Fibroblast of lung (primary cell): Measurements from ENCODE around the gene DIAPH3. TPM values are rescaled to one million over a fixed set of nuclear protein-coding genes. Genes with fewer than 3 reads are reported as not detected.

ENCODE experiments used
- DNase-seq, 2 donors: peaks; one replicate each; pipeline versions ENCODE4 v3.0.0 to v3.0.0-alpha.2; 2010; ENCODE audit warnings: low read depth in 2 of 2
- H2AFZ ChIP-seq: 2 replicates; pipeline ENCODE4 v1.5.1; 2012; ENCODE audit warnings: low read length, control low read depth, inconsistent platforms
- H3K27ac ChIP-seq: 2 replicates; pipeline ENCODE4 v1.5.1; 2011; ENCODE audit warnings: low read length, control low read depth; ENCODE audit not compliant: insufficient read depth
- H3K27me3 ChIP-seq: 2 replicates; pipeline ENCODE4 v1.5.1; 2011; ENCODE audit warnings: mild to moderate bottlenecking, low read length; ENCODE audit not compliant: control insufficient read depth, insufficient read depth
- H3K36me3 ChIP-seq: 2 replicates; pipeline ENCODE4 v1.5.1; 2011; ENCODE audit warnings: low read length; ENCODE audit not compliant: control insufficient read depth, insufficient read depth
- H3K4me1 ChIP-seq: 2 replicates; pipeline ENCODE4 v1.5.1; 2011; ENCODE audit warnings: low read length; ENCODE audit not compliant: control insufficient read depth, insufficient read depth; ENCODE audit errors: extremely low read depth
- H3K4me2 ChIP-seq: 2 replicates; pipeline ENCODE4 v1.5.1; 2011; ENCODE audit warnings: low read length, control low read depth; ENCODE audit not compliant: insufficient read depth; ENCODE audit errors: extremely low read depth
- H3K4me3 ChIP-seq, 4 experiments: fragments of 200-600 bp in 1 of 4; sonication (generic) in 1 of 4; replicated peaks in 1 of 4; 2 replicates each; pipeline ENCODE4 v1.5.1; 2011 to 2016; ENCODE audit warnings: low read length in 4 of 4, low read depth in 3 of 4, mild to moderate bottlenecking in 3 of 4, control low read depth in 2 of 4, inconsistent platforms in 1 of 4, mixed read lengths in 1 of 4; ENCODE audit not compliant: insufficient read depth in 1 of 4; ENCODE audit errors: control extremely low read depth in 1 of 4
- H3K79me2 ChIP-seq: 2 replicates; pipeline ENCODE4 v1.5.1; 2012; ENCODE audit warnings: mild to moderate bottlenecking, low read length, inconsistent platforms; ENCODE audit not compliant: control insufficient read depth, insufficient read depth
- H3K9ac ChIP-seq: 2 replicates; pipeline ENCODE4 v1.5.1; 2011; ENCODE audit warnings: mild to moderate bottlenecking, low read length, control low read depth; ENCODE audit not compliant: insufficient read depth
- H3K9me3 ChIP-seq: 2 replicates; pipeline ENCODE4 v1.5.1; 2012; ENCODE audit warnings: low read depth, low read length; ENCODE audit not compliant: control insufficient read depth, insufficient read depth
- H4K20me1 ChIP-seq: 2 replicates; pipeline ENCODE4 v1.5.1; 2011; ENCODE audit warnings: low read length; ENCODE audit not compliant: control insufficient read depth, insufficient read depth; ENCODE audit errors: extremely low read depth
- CTCF ChIP-seq, 2 donors: IDR thresholded peaks in 1 of 2; conservative IDR thresholded peaks in 1 of 2; 1 replicate in 1 of 2; 2 replicates in 1 of 2; pipeline ENCODE4 v1.5.1; 2011 to 2012; ENCODE audit warnings: low read length in 2 of 2, control low read depth in 1 of 2, inconsistent platforms in 1 of 2, low read depth in 1 of 2, mild to moderate bottlenecking in 1 of 2
- EZH2 ChIP-seq: IDR thresholded peaks from 2 replicates; pipeline ENCODE4 v1.5.1; 2012; ENCODE audit warnings: low read length, control low read depth, mild to moderate bottlenecking; ENCODE audit errors: missing control alignments
- polyA plus RNA-seq, 2 donors: library from polyadenylated mRNA; depleted of rRNA in 1 of 2; stranded (reverse) in 1 of 2; unstranded in 1 of 2; fragments of >200 nt; gene quantifications; 2 replicates each; pipeline ENCODE4 v1.2.1, GENCODE V29; 2011 to 2012; ENCODE audit warnings: missing spikeins in 1 of 2
- total RNA-seq: library from RNA; depleted of rRNA; stranded (reverse); fragments of >200 nt; gene quantifications from 2 replicates; pipeline ENCODE4 v1.2.1, GENCODE V29; 2014

Gene DIAPH3
- total and polyA plus RNA-seq, 2 donors (not counting 1 experiment from before 2014, with no cell fraction given) = 5.9 to 10.9 TPM

- Histone ChIP-seq H2AFZ (no peak overlapping the region), H4K20me1 (no peaks in the 10 kb centered on the region), H3K9me3 (no peaks in the 10 kb centered on the region), H3K27me3 (no peaks in the 10 kb centered on the region), H3K4me1 (no peaks in the 10 kb centered on the region), H3K9ac (no peak overlapping the region), H3K27ac (no peak overlapping the region), H3K79me2 (no peaks in the 10 kb centered on the region), H3K4me3 (no peak overlapping the region), H3K4me2 (no peak overlapping the region), H3K36me3 (no peaks in the 10 kb centered on the region)
- TF ChIP-seq EZH2 = no peak
- TF ChIP-seq CTCF (conservative IDR thresholded peaks at IDR 0.05 in 1 of 2, IDR thresholded peaks at IDR 0.05 in 1 of 2; ENCODE audit: low read depth in 1 of 2, low read length in 2 of 2) = no peak
- no peak for DNase-seq
Measured at GRCh38 chr13:59641261-59641660, 522.5 kb downstream of the DIAPH3 start.

- TF ChIP-seq EZH2 (no peak), CTCF (conservative IDR thresholded peaks at IDR 0.05 in 1 of 2, IDR thresholded peaks at IDR 0.05 in 1 of 2; ENCODE audit: low read depth in 1 of 2, low read length in 2 of 2) (no peak)
- no peak overlapping the region for H3K4me2 ChIP-seq
- no peaks in the 10 kb centered on the region for H3K27me3 ChIP-seq
- no peaks in the 10 kb centered on the region for H3K4me1 ChIP-seq
- H3K27ac ChIP-seq = no peak overlapping the region
- no peaks in the 10 kb centered on the region for H3K9me3 ChIP-seq
- H3K36me3 ChIP-seq = no peaks in the 10 kb centered on the region
- H3K9ac ChIP-seq = no peak overlapping the region
- H2AFZ ChIP-seq = no peak overlapping the region
- H4K20me1 ChIP-seq = no peaks in the 10 kb centered on the region
- no peaks in the 10 kb centered on the region for H3K79me2 ChIP-seq
- DNase-seq = no peak
- no peak overlapping the region for H3K4me3 ChIP-seq
Measured at GRCh38 chr13:59638404-59638803, 525.3 kb downstream of the DIAPH3 start.

GRCh38 chr13:59635589-59635988 is 528.1 kb downstream of the DIAPH3 start:
- Histone ChIP-seq H3K4me2 (no peak overlapping the region), H3K36me3 (no peaks in the 10 kb centered on the region), H3K9ac (no peak overlapping the region), H2AFZ (no peak overlapping the region), H3K4me1 (no peaks in the 10 kb centered on the region), H3K27me3 (no peaks in the 10 kb centered on the region), H4K20me1 (no peaks in the 10 kb centered on the region), H3K4me3 (no peak overlapping the region), H3K79me2 (no peaks in the 10 kb centered on the region), H3K9me3 (no peaks in the 10 kb centered on the region), H3K27ac (no peak overlapping the region)
- DNase-seq = no peak
- no peak for TF ChIP-seq EZH2
- TF ChIP-seq CTCF (conservative IDR thresholded peaks at IDR 0.05 in 1 of 2, IDR thresholded peaks at IDR 0.05 in 1 of 2; ENCODE audit: low read depth in 1 of 2, low read length in 2 of 2) = no peak
